Raji (cell line): ENCODE results near the gene NPIPB6.

Experiments
- POLR2A ChIP-seq: IDR thresholded peaks from 2 replicates; pipeline ENCODE4 v1.6.1; 2011; ENCODE audit warnings: low read depth, low read length, control low read depth; ENCODE audit not compliant: insufficient read depth

Gene NPIPB6

DNA sequence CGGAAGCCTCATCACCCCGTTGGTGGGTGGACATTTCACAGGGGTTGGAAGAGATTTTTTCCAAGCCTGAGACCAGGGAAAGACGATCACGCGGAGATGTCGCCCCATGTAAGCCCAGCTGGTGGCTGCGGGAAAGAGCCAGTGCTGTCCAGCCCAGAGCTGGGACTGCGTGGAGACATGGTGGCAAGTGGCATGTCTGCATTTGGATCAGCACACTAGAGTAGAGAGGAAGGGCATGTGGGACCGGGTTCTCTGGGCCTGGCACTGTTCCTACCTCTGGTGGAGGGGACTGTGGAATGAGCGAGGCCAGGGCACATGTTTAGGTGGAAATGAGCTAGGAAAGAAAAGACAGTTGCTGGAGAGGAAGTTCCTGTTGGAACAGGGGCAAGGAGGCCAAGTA, 51.0 kb downstream of the NPIPB6 start:
- TF ChIP-seq POLR2A, result no peak

DNA sequence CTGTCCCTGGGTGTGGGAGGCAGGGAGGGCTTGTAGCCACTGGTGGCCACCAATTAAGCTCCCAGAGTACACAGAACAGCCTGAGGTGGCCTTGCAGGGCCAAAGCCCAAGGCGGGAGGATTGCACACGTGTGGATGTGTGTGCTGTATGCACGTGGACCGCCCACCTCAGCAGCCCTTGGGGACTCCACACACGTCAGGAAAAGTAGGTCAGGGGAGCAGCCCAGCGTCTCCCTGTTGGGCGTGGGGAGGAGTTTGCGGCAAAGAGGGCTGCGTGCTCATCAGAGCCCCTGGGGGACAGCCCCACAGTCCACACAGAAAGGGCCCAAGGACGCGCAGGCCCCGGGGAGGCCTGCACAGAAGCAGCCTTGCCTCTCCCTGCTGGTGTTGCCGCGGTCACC, 51.4 kb downstream of the NPIPB6 start:
- TF ChIP-seq POLR2A, result no peak

DNA sequence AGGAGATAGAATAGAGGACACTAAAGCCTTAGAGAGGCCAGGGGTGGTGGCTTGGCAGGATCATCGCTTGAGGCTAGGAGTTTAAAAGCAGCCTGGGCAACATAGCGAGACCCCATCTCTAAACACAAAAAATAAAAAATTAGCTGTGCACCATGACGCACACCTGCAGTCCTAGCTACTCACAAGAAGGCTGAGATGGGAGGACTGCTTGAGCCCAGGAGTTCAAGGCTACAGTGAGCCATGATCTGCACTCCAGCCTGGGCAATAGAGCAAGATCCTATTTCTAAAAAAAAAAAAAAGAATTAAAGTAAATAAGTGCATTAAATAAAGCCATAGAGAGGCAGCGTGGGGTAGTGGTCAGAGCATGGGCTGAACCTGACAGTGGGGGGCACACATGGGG, 51.9 kb downstream of the NPIPB6 start:
- no peak for TF ChIP-seq POLR2A

GRCh38 chr16:28310796-28311195, 52.5 kb downstream of the NPIPB6 start:
- TF ChIP-seq POLR2A, result no peak

DNA sequence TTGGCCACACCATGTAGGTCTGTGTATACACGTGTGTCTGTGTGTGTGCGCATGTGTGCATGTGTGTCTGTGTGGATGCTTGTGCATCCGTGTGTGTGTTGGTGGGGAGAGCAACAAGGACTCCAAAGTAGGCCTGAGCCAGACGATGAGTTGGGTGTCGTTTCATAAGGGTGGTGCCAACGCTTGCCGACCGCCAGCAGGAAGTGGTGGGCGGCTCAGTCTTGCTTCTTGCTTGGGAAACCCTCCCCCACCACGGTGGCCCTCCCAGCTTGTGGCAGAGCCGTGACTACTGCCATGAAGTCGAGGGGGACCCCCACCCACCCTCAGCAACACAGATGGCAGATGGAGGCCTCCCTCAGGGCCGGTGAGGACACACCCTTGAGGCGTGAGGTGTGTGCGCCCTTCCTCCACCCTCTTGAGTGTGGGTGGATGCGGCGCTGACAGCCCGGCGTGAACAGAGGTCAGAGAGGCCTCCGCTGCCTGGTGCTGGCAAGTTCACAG, 53.4 kb downstream of the NPIPB6 start:
- no peak for TF ChIP-seq POLR2A

- no peak for TF ChIP-seq POLR2A
Observed at GRCh38 chr16:28308794-28309584, 54.3 kb downstream of the NPIPB6 start.

DNA sequence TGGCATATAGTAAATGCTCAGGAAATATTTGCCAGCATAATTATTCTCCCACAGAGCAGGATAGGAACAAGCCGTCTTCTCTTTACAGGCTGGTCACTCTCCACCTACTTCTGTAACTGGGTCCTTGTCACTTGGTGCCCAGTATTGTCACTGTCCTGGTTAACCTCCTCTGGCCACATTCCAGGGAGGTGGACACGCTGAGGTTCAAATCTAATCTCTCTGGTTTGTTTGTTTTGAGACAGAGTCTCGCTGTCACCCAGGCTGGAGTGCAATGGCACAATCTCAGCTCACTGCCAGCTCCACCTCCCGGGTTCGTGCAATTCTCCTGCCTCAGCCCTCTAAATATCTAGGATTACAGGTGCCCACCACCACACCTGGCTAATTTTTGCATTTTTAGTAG, 55.4 kb downstream of the NPIPB6 start:
- no peak for TF ChIP-seq POLR2A

DNA sequence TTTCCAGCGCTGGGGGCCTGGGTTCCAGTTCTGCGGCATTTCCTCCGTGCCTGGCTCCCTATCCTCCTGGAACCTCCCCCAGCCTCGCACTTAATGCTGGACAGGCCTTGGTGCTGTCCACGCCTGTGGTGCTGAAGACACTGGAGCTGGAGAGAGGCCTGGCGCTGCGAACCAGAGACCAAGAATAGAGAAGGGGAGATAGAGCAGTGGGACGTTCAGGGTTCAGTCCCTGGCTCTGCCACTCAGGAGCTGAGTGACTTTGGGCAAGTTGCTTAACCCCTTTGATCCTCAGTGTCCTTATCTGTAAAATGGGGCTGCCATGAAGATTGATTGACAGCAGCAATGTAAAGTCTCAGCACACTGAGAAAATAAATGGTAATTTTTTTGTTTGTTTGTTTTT, 59.1 kb downstream of the NPIPB6 start:
- no peak for TF ChIP-seq POLR2A

DNA sequence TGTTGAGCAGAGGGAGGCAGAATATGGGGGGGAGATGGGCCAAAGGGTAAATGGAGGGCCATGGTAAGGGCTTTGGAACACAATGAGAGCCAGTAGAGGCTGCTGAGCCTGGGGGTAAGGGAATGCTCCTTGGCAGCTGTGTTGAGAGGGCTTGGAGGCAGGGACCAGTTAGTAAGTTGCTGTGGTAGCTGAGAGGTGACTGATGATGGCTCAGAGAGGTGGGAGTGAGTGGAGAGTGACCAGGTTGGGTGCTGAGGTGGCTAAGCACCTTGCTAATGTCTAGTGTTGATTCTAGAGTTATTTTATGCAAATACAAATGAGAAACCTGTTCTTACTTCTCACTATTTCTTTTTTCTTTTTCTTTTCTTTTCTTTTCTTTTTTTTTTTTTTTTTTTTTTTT, 60.2 kb downstream of the NPIPB6 start:
- TF ChIP-seq POLR2A, result no peak

- no peak for TF ChIP-seq POLR2A
Observed at GRCh38 chr16:28301620-28302019, 61.7 kb downstream of the NPIPB6 start.

- TF ChIP-seq POLR2A, result no peak
Observed at GRCh38 chr16:28301154-28301553, 62.2 kb downstream of the NPIPB6 start.

- TF ChIP-seq POLR2A, result no peak
Observed at GRCh38 chr16:28300327-28300726, 63.0 kb downstream of the NPIPB6 start.

- TF ChIP-seq POLR2A, result no peak
Observed at GRCh38 chr16:28298511-28298878, 64.8 kb downstream of the NPIPB6 start.

DNA sequence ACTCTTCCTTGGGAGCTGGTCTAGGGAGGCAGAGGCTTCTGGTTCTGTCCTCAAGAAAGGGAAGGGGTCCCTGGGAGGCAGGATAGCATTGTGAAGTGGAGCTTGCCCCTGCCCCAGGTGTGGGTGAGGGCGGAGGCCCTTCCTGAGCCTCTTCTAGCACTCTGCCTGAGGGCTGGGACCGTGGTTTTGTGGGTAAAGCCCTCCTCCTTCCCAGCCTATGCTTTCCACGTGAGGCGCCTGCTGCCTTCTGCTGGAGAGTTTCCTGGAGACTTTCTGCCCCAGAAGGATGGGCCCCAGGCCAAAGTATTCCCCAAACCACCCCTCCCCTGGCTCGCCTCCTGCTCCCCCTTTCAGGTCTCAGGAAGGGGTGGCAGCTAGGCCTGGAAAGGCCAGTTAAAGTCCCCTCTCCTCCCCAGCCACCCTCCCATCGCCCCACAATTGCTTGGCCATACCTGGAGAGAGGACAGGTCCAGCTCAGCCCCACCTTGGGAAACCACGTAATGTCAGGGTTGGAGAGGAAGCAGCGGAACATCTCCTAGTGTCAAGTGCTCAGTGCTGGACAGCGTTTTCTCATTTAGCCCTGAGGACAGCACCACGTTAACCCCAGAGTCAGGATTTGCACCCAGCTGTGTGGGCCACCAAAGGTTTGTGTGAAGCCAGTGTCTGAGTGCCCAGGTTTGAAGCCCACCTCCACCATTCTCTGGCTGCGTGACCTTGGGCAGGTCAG, 65.4 kb downstream of the NPIPB6 start:
- no peak for TF ChIP-seq POLR2A

GRCh38 chr16:28297308-28297707, 66.0 kb downstream of the NPIPB6 start:
- no peak for TF ChIP-seq POLR2A

DNA sequence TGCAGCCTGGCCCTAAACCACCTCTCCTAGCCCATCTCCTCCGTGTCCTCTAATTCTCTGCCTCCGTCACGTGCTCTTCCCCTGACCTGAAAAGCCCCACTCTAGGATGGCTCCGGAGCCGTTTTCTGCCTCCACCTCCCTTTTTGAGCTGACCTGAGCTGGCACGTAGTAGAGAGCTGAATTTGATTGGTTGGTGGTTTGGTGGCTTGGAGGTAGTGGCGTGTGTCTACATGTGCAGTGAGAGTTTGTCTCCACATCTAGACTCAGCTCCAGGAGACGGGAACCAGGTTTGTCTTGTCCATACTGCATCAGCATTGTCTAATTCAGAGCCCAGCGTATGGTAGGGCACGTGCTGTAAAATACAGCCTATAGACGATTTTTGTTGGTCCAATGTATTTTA, 68.0 kb downstream of the NPIPB6 start:
- no peak for TF ChIP-seq POLR2A
